ENCODE measurements around the gene TECTB. TPM values are rescaled to one million over a fixed set of nuclear protein-coding genes. Genes with fewer than 3 reads are reported as not detected.

Gene TECTB
- total RNA-seq: not detected

DNA sequence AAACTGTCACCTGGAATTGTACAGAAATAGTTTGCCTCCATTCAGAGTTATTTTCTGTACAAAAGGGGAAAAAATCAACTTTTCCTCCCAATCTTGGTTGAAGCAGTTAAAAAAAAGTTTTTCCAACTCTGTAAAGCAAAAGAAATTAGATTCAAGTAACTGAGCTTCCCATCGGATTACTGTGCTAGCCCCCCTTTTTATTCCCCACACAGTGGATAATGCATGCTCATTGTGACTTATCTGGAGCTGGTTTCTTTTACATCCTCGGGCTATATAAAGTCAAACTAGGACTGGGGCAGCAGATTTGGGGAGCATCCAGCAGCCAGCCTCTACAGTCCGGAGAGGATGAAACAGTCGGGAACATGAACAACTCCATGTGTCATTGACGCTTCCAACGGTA is at the start of gene TECTB:
Gene TECTB, plus strand, starts transcription at position 301 of the 400 bp plus-strand sequence. CDS start 335 bp downstream, outside the sequence.
- no peak for DNase-seq (ENCODE audit: low spot score in 2 of 2)
- H3K4me1 ChIP-seq: no peaks in the 10 kb centered on the region
- intact Hi-C loops (cut with DNase I): loop anchor here (10.0 kb wide), 1 partner anchor 1372 kb away; no protein-coding TSS in a partner anchor
- H3K36me3 ChIP-seq: no peaks in the 10 kb centered on the region
- no peak within 1 kb of the TSS for H3K27ac ChIP-seq
- no peaks in the 10 kb centered on the region for H3K9me3 ChIP-seq
- TF ChIP-seq, protein P1, sequence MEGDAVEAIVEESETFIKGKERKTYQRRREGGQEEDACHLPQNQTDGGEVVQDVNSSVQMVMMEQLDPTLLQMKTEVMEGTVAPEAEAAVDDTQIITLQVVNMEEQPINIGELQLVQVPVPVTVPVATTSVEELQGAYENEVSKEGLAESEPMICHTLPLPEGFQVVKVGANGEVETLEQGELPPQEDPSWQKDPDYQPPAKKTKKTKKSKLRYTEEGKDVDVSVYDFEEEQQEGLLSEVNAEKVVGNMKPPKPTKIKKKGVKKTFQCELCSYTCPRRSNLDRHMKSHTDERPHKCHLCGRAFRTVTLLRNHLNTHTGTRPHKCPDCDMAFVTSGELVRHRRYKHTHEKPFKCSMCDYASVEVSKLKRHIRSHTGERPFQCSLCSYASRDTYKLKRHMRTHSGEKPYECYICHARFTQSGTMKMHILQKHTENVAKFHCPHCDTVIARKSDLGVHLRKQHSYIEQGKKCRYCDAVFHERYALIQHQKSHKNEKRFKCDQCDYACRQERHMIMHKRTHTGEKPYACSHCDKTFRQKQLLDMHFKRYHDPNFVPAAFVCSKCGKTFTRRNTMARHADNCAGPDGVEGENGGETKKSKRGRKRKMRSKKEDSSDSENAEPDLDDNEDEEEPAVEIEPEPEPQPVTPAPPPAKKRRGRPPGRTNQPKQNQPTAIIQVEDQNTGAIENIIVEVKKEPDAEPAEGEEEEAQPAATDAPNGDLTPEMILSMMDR (IDR thresholded peaks at IDR 0.05): no peak
- no peak within 1 kb of the TSS for H3K4me3 ChIP-seq
- no peaks in the 10 kb centered on the region for H3K27me3 ChIP-seq

DNA sequence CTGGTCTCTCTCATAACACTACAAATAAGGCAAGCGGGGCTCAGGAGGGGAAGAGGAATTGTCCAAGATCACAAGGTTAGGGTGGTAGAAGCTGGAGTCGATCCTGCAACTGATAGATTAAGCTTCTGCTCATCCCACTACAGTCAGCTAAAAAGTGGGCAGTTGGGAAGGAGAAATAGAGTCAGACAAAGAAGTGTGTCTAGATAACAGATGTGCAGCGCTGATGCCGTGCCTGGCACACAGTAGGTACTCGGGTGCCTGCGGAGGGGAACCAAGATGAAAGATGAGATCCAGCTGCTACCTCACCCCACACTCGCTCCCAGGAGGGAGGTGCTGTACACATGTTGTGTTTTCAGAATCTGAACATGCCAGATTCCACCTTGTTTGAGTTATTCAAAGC is 48.1 kb upstream of the TECTB start:
- no peak for DNase-seq (ENCODE audit: low spot score in 2 of 2)
- no peaks in the 10 kb centered on the region for H3K9me3 ChIP-seq

DNA sequence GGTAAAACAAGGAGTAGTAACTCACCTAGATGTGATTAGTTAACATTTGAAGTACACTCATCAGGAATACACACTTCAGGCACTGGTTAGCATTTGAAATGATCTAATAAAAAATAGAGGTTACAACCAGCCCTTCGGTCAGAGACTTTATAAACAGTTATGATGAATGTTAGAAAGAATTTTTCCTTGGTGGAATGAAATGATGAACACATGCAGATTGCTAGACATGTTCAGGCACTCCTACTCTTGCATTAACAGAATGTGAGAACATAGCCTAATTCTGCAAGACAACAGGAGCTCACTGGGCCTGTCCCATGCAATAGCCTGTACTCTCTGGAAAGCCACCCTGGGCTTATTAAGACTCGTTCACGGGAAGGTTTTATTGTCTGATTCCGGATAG is 47.3 kb upstream of the TECTB start:
- H3K27me3 ChIP-seq: no peaks in the 10 kb centered on the region
- no peaks in the 10 kb centered on the region for H3K36me3 ChIP-seq
- no peak for DNase-seq (ENCODE audit: low spot score in 2 of 2)
- H3K9me3 ChIP-seq: no peaks in the 10 kb centered on the region
- TF ChIP-seq, protein P1 (IDR thresholded peaks at IDR 0.05): no peak
- H3K4me3 ChIP-seq: no peak overlapping the region
- no peaks in the 10 kb centered on the region for H3K4me1 ChIP-seq
- intact Hi-C loops (cut with DNase I): no loop called here
- H3K27ac ChIP-seq: no peak overlapping the region

More for the DNA sequence above, 48.1 kb upstream of the TECTB start:
- TF ChIP-seq, protein P1 (IDR thresholded peaks at IDR 0.05): no peak
- Histone ChIP-seq H3K36me3 (no peaks in the 10 kb centered on the region), H3K27ac (no peak overlapping the region), H3K27me3 (no peaks in the 10 kb centered on the region), H3K4me1 (no peaks in the 10 kb centered on the region), H3K4me3 (no peak overlapping the region)
- intact Hi-C loops (cut with DNase I): no loop called here

DNA sequence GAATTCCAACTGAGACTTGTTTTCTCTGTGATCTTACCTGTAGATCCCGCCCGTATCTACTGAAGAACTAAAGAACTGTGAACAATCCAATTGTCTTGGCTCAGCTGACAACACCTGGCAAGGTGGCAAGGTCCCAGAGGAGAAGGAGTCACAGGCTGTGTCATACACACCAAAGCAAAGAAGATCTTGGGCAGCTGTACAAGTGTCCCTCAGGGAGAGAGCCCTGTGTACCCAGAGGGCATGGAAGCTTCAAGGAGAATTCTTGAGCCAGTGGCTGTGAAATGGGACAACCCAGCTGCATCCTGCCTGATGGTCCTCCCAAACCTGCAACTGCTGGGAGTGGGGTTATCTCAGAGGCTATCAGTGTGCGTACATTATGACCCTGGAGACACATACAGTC is 46.7 kb upstream of the TECTB start:
- Histone ChIP-seq H3K4me1 (no peaks in the 10 kb centered on the region), H3K36me3 (no peaks in the 10 kb centered on the region), H3K9me3 (no peaks in the 10 kb centered on the region), H3K27ac (no peak overlapping the region), H3K4me3 (no peak overlapping the region), H3K27me3 (no peaks in the 10 kb centered on the region)
- intact Hi-C loops (cut with DNase I): no loop called here
- DNase-seq (ENCODE audit: low spot score in 2 of 2): no peak
- TF ChIP-seq, protein P1 (IDR thresholded peaks at IDR 0.05): no peak

DNA sequence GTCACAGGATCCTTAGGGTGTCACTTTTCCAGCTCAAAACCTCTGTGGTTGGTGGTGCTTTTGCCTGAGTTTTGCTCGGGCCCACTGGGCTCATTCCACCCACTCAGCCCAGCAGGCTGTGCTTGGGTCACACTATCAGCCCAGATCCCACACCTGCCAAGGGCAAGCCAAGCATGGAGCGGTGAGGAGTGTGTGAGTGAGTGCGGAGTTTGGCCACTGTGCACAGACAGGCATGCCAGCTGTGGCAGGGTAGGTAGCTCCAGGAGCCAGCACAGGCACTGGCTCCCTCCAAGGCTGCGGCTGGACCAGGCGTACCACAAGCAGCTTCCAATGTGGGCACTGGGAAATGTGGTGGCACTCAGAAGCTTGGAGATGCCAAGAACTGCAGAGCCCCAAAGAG is 43.9 kb upstream of the TECTB start:
- TF ChIP-seq, protein P1 (IDR thresholded peaks at IDR 0.05): no peak
- Histone ChIP-seq H3K9me3 (no peaks in the 10 kb centered on the region), H3K36me3 (no peaks in the 10 kb centered on the region), H3K4me3 (no peak overlapping the region), H3K27ac (no peak overlapping the region), H3K4me1 (no peaks in the 10 kb centered on the region), H3K27me3 (no peaks in the 10 kb centered on the region)
- DNase-seq (ENCODE audit: low spot score in 2 of 2): no peak
- intact Hi-C loops (cut with DNase I): no loop called here

DNA sequence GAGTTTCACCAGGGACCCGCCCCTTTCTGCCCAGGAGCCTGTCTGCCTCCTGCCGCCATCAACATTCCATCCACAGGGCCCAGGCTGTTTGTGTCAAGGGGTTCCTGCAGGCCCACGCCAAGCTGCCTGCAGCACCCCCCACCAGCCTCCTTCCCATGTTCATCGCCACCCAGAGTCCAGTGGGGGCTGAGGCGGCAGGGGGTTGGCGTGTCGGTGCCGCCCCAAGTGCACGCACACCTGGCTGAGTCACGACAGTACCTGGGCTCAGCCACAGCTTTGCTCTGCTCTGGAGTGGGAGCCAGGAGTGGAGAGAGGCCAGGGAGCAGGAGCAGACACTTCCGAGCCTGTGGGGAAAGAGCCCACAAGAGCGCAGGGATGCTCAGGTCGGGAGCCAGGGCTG is 42.8 kb upstream of the TECTB start:
- H3K36me3 ChIP-seq: no peaks in the 10 kb centered on the region
- no peak for DNase-seq (ENCODE audit: low spot score in 2 of 2)
- TF ChIP-seq, protein P1 (IDR thresholded peaks at IDR 0.05): no peak
- H3K9me3 ChIP-seq: no peaks in the 10 kb centered on the region
- H3K4me3 ChIP-seq: no peak overlapping the region
- intact Hi-C loops (cut with DNase I): no loop called here
- no peak overlapping the region for H3K27ac ChIP-seq
- H3K27me3 ChIP-seq: no peaks in the 10 kb centered on the region
- no peaks in the 10 kb centered on the region for H3K4me1 ChIP-seq

Measured in ascending aorta (tissue), 2 donors.